ENCODE results near the gene LDAH.

Gene LDAH

GRCh38 chr2:20637147-20637546, 185.8 kb downstream of the LDAH start:
- no peak for DNase-seq (ENCODE audit: low spot score)

GRCh38 chr2:20635675-20636584, 187.0 kb downstream of the LDAH start:
- DNase-seq (ENCODE audit: low spot score), result peak; percentile 94

GRCh38 chr2:20635113-20635510, 187.8 kb downstream of the LDAH start:
- no peak for DNase-seq (ENCODE audit: low spot score)

GRCh38 chr2:20634507-20635112, 188.3 kb downstream of the LDAH start:
- no peak for DNase-seq (ENCODE audit: low spot score)
